SK-N-SH (cell line): ENCODE measurements around the gene OVAAL. TPM values are rescaled to one million over a fixed set of nuclear protein-coding genes. Genes with fewer than 3 reads are reported as not detected.

ENCODE experiments used
- CTCF ChIA-PET: fragments of 300-600, 350-600 bp; formaldehyde crosslinking; extraction: SDS; loops from one replicate; lab custom pipeline; 2021; lab: Yijun Ruan, JAX
- POLR2A ChIA-PET: fragments of 350-600 bp; sonication (Branson Sonifier 250); formaldehyde crosslinking; extraction: SDS; loops from one replicate; lab custom pipeline; 2020; ENCODE audit warnings: antibody characterized with exemption, inconsistent platforms; lab: Yijun Ruan, JAX
- DNase-seq: peaks from one replicate; pipeline ENCODE4 v3.0.0; 2012
- H2AFZ ChIP-seq: fragments of 200-600 bp; sonication (generic); 2 replicates; pipeline ENCODE4 v1.8.1; 2016; ENCODE audit warnings: antibody characterized with exemption, mild to moderate bottlenecking, low read depth
- H3F3A ChIP-seq: fragments of 200-600 bp; sonication (generic); replicated peaks from 2 replicates; pipeline ENCODE3; 2016; ENCODE audit warnings: antibody characterized with exemption, mild to moderate bottlenecking; ENCODE audit not compliant: insufficient read depth
- H3K27ac ChIP-seq, 2 experiments: fragments of 200-500 bp in 1 of 2; fragments of 200-600 bp in 1 of 2; sonication (Bioruptor generic) in 1 of 2; sonication (generic), shearing (Covaris generic) in 1 of 2; 2 replicates each; pipeline versions ENCODE4 v1.5.1 to v1.6.1; 2014 to 2016; ENCODE audit warnings: low read depth in 2 of 2, inconsistent platforms in 1 of 2, low read length in 1 of 2, mild to moderate bottlenecking in 1 of 2, mixed read lengths in 1 of 2
- H3K27me3 ChIP-seq: fragments of 200-600 bp; sonication (generic), shearing (Covaris generic); 2 replicates; pipeline ENCODE4 v1.6.1; 2016; ENCODE audit warnings: mixed run types; ENCODE audit not compliant: insufficient read depth
- H3K36me3 ChIP-seq, 2 experiments: fragments of 200-500 bp in 1 of 2; fragments of 200-600 bp in 1 of 2; sonication (Bioruptor generic) in 1 of 2; sonication (generic) in 1 of 2; replicated peaks in 1 of 2; 2 replicates each; pipeline versions ENCODE3 to v1.5.1; 2014 to 2016; ENCODE audit warnings: low read length in 1 of 2, mild to moderate bottlenecking in 1 of 2; ENCODE audit not compliant: insufficient read depth in 2 of 2, control insufficient read depth in 1 of 2
- H3K4me1 ChIP-seq, 2 experiments: fragments of 200-500 bp in 1 of 2; fragments of 200-600 bp in 1 of 2; sonication (Bioruptor generic) in 1 of 2; sonication (generic), shearing (Covaris generic) in 1 of 2; 2 replicates each; pipeline versions ENCODE4 v1.5.1 to v1.6.1; 2014 to 2016; ENCODE audit warnings: low read depth in 1 of 2, low read length in 1 of 2, mixed run types in 1 of 2; ENCODE audit not compliant: insufficient read depth in 2 of 2, control insufficient read depth in 1 of 2
- H3K4me2 ChIP-seq: fragments of 200-600 bp; sonication (generic), shearing (Covaris generic); 2 replicates; pipeline ENCODE4 v1.6.1; 2017; ENCODE audit warnings: mixed run types
- H3K4me3 ChIP-seq, 2 experiments: fragments of 200-500 bp in 1 of 2; fragments of 200-600 bp in 1 of 2; sonication (Bioruptor generic) in 1 of 2; sonication (generic), shearing (Covaris generic) in 1 of 2; 2 replicates each; pipeline versions ENCODE4 v1.5.1 to v1.8.1; 2014 to 2016; ENCODE audit warnings: low read depth in 2 of 2, inconsistent platforms in 1 of 2, low read length in 1 of 2, mild to moderate bottlenecking in 1 of 2, mixed read lengths in 1 of 2, moderate library complexity in 1 of 2
- H3K79me2 ChIP-seq: fragments of 200-600 bp; sonication (generic); 2 replicates; pipeline ENCODE4 v1.8.1; 2017; ENCODE audit warnings: mild to moderate bottlenecking; ENCODE audit not compliant: insufficient read depth
- H3K9ac ChIP-seq: fragments of 200-600 bp; sonication (generic); 2 replicates; pipeline ENCODE4 v1.6.1; 2017; ENCODE audit warnings: mixed run types
- H3K9me2 ChIP-seq: fragments of 200-600 bp; sonication (generic); 2 replicates; pipeline ENCODE4 v1.6.1; 2017; ENCODE audit warnings: mixed run types
- H3K9me3 ChIP-seq: fragments of 200-600 bp; sonication (generic); 2 replicates; pipeline ENCODE4 v1.6.1; 2017; ENCODE audit warnings: mixed run types, mild to moderate bottlenecking, moderate library complexity
- H4K20me1 ChIP-seq: fragments of 200-600 bp; sonication (generic); 2 replicates; pipeline ENCODE4 v1.6.1; 2017; ENCODE audit warnings: mild to moderate bottlenecking, mixed run types; ENCODE audit not compliant: insufficient read depth
- CHD2 ChIP-seq: fragments of 150-350 bp; IDR thresholded peaks from 2 replicates; pipeline ENCODE4 v1.6.1; 2018; ENCODE audit warnings: low read length; ENCODE audit not compliant: partially characterized antibody
- EP300 ChIP-seq, 2 experiments: IDR thresholded peaks; 2 replicates each; pipeline versions ENCODE4 v1.4.0 to v1.6.1; 2012; ENCODE audit warnings: borderline replicate concordance in 1 of 2, low read depth in 1 of 2, low read length in 1 of 2
- FOXJ3 ChIP-seq: sonication (generic); formaldehyde crosslinking; IDR thresholded peaks from 2 replicates; pipeline ENCODE4 v1.5.1; 2020; ENCODE audit warnings: mild to moderate bottlenecking, missing genetic modification reagents
- JUND ChIP-seq: IDR thresholded peaks from 2 replicates; pipeline ENCODE4 v1.4.0; 2012
- MEF2A ChIP-seq: IDR thresholded peaks from 2 replicates; pipeline ENCODE4 v1.4.0; 2012; ENCODE audit warnings: low read depth, borderline replicate concordance
- NRF1 ChIP-seq: IDR thresholded peaks from 2 replicates; pipeline ENCODE4 v1.6.1; 2012; ENCODE audit warnings: low read depth, mild to moderate bottlenecking, low read length
- POLR2AphosphoS5 ChIP-seq: IDR thresholded peaks from 2 replicates; pipeline ENCODE4 v1.6.1; 2012; ENCODE audit warnings: low read depth, low read length
- RXRA ChIP-seq: IDR thresholded peaks from 2 replicates; pipeline ENCODE4 v1.4.0; 2012; ENCODE audit warnings: low read depth, mild to moderate bottlenecking, borderline replicate concordance
- SIN3A ChIP-seq: IDR thresholded peaks from 2 replicates; pipeline ENCODE4 v1.6.1; 2012; ENCODE audit warnings: low read depth, mild to moderate bottlenecking, low read length, moderate library complexity, borderline replicate concordance
- SMC3 ChIP-seq: IDR thresholded peaks from 2 replicates; pipeline ENCODE4 v1.6.1; 2012; ENCODE audit warnings: low read depth, low read length, improper control_type of control experiment
- TAF1 ChIP-seq: IDR thresholded peaks from 2 replicates; pipeline ENCODE4 v1.6.1; 2012; ENCODE audit warnings: low read depth, mild to moderate bottlenecking, low read length, moderate library complexity, borderline replicate concordance
- USF2 ChIP-seq: fragments of 150-350 bp; IDR thresholded peaks from 2 replicates; pipeline ENCODE4 v1.6.1; 2017; ENCODE audit warnings: antibody characterized with exemption, low read length, low read depth, borderline replicate concordance
- YY1 ChIP-seq: IDR thresholded peaks from 2 replicates; pipeline ENCODE4 v1.4.0; 2012; ENCODE audit warnings: low read depth, mild to moderate bottlenecking
- WGBS: methylation state at CpG from one replicate; pipeline ENCODE4 v1.1.6; 2017; ENCODE audit warnings: low lambda C conversion rate; 5-methylcytosine and 5-hydroxymethylcytosine counted together
- polyA plus RNA-seq, 3 experiments: library from polyadenylated mRNA; depleted of rRNA; stranded (reverse); fragments of >200 nt; gene quantifications; 2 replicates each; pipeline ENCODE4 v1.2.3, GENCODE V29; 2012
- TF ChIP-seq, protein P1 (sequence below): IDR thresholded peaks from 2 replicates; pipeline ENCODE4 v1.4.0; 2012; ENCODE audit warnings: low read depth, borderline replicate concordance
- TF ChIP-seq, protein P2 (sequence below): fragments of 150-350 bp; IDR thresholded peaks from 2 replicates; pipeline ENCODE4 v1.6.1; 2016; ENCODE audit warnings: mild to moderate bottlenecking, low read depth, low read length
- TF ChIP-seq, protein P3 (sequence below): fragments of 200-600 bp; sonication (generic); IDR thresholded peaks from 2 replicates; pipeline ENCODE4 v1.6.1; 2017; ENCODE audit warnings: antibody characterized with exemption, mild to moderate bottlenecking, moderate library complexity

Gene OVAAL
- polyA plus RNA-seq, 1 of the 3 experiments (the other 2 are of a cell fraction), result not detected

DNA sequence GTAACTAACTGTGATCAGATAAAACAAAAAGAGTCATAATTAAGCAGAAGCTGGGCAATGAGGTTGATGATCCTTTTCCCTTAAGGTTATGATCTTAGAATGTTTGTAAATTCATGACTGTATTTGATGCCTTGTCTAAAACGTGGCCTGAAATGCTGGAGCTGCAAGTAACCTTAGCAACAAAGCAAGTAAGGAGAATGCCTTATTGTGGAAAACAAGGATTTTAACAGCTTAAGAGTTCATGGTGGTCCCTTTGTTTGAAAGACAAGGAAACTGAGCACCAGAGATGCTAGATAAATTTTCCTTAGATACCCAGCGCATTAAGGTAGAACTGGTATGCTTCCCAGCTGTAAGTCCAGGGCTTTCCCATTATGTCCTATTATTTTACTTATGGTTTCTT is 47.4 kb downstream of the OVAAL start:
- no peaks in the 10 kb centered on the region for H4K20me1 ChIP-seq
- no peaks in the 10 kb centered on the region for H3K36me3 ChIP-seq
- H3K4me3 ChIP-seq, result no peak overlapping the region
- H3K9me2 ChIP-seq, result no peaks in the 10 kb centered on the region
- no peak overlapping the region for H2AFZ ChIP-seq
- peaks cover 0 to 5% of the 10 kb centered on the region in 2 experiments; a peak in 1 of 4 replicates for H3K4me1 ChIP-seq
- H3K27me3 ChIP-seq, result no peaks in the 10 kb centered on the region
- no peaks in the 10 kb centered on the region for H3K79me2 ChIP-seq
- no peak overlapping the region for H3K27ac ChIP-seq
- TF ChIP-seq, protein P1, sequence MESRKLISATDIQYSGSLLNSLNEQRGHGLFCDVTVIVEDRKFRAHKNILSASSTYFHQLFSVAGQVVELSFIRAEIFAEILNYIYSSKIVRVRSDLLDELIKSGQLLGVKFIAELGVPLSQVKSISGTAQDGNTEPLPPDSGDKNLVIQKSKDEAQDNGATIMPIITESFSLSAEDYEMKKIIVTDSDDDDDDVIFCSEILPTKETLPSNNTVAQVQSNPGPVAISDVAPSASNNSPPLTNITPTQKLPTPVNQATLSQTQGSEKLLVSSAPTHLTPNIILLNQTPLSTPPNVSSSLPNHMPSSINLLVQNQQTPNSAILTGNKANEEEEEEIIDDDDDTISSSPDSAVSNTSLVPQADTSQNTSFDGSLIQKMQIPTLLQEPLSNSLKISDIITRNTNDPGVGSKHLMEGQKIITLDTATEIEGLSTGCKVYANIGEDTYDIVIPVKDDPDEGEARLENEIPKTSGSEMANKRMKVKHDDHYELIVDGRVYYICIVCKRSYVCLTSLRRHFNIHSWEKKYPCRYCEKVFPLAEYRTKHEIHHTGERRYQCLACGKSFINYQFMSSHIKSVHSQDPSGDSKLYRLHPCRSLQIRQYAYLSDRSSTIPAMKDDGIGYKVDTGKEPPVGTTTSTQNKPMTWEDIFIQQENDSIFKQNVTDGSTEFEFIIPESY, result no peak
- TF ChIP-seq MEF2A, result no peak
- CTCF ChIA-PET, result interaction anchor here (0.9 to 1.0 kb wide), 3 partner anchors 10 to 537 kb away, joined by 3 read pairs; no protein-coding TSS in a partner anchor
- POLR2A ChIA-PET, result no interaction called here
- DNase-seq, result no peak
- no peaks in the 10 kb centered on the region for H3F3A ChIP-seq
- no peak overlapping the region for H3K4me2 ChIP-seq
- H3K9me3 ChIP-seq, result no peaks in the 10 kb centered on the region
- H3K9ac ChIP-seq, result no peak overlapping the region
- WGBS, result 50% methylated on average over 2 of the region's 2 CpGs

DNA sequence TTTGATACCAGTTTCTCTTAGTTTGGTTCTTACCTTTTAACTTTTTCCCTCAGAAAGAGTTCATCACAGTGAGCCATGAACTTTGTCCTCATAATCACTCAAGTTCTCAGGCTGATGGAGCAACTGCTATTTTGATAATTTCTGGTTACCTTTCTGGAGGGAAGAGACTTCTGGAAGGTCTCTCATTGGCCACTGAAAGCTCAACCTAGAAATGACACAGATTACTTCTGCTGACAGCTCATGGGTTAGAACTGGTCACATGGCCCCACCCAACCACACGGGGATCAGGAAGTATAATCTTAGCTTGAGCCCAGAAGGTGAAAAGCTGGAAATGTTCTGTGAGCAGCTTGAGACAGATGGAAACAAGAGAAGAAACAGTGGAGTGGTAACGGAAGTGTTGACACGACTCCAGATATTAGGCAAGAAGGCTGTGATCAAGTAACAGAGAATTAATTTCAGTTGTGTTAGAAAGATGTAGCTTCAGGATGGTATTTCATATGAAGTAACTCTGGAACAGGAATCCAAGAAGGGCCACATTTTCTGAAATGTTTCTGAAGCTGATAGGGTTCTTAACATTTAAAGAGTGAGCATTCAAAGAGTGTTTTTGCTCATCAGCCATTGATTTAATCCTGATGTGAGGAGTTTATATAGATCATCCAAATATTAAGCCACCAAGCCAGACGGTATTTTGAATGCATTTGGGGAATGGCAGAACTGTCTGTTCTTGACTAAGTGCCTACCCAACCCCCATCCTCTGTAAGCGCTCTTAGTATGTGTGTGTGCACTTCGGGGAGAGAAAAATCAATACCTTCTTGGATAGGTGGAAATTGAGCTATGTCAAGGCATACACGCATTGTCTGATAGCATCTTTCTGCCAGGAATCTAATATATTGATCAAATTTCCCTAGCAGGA is 51.1 kb downstream of the OVAAL start:
- CTCF ChIA-PET, result interaction anchor here (0.9 to 2.1 kb wide), 4 partner anchors 8 to 71 kb away, joined by 3 to 4 read pairs (median 3); no protein-coding TSS in a partner anchor
- H2AFZ ChIP-seq, result no peak overlapping the region
- H3K4me2 ChIP-seq, result no peak overlapping the region
- H3K9ac ChIP-seq, result no peak overlapping the region
- no peaks in the 10 kb centered on the region for H3K79me2 ChIP-seq
- POLR2A ChIA-PET, result interaction anchor here (0.6 kb wide), 1 partner anchor 121 kb away, joined by 3 read pairs; no protein-coding TSS in a partner anchor
- no peaks in the 10 kb centered on the region for H3K9me3 ChIP-seq
- 78% methylated on average over 7 of the region's 7 CpGs for WGBS
- H3K27me3 ChIP-seq, result no peaks in the 10 kb centered on the region
- H3K4me3 ChIP-seq, result no peak overlapping the region
- H4K20me1 ChIP-seq, result no peaks in the 10 kb centered on the region
- H3K27ac ChIP-seq, result no peak overlapping the region
- no peaks in the 10 kb centered on the region for H3K9me2 ChIP-seq
- no peaks in the 10 kb centered on the region; a peak in 1 of 4 replicates for H3K4me1 ChIP-seq
- H3K36me3 ChIP-seq, result no peaks in the 10 kb centered on the region
- DNase-seq, result no peak
- no peaks in the 10 kb centered on the region for H3F3A ChIP-seq
- TF ChIP-seq SMC3 (no peak), POLR2AphosphoS5 (no peak), NRF1 (no peak), YY1 (no peak), JUND (no peak), FOXJ3 (CRISPR knock-in tag) (no peak), CHD2 (no peak), USF2 (no peak), SIN3A (no peak), TAF1 (no peak), RXRA (no peak), EP300 (IDR thresholded peaks at IDR 0.05; ENCODE audit: borderline replicate concordance in 1 of 2, low read depth in 1 of 2, low read length in 1 of 2) (no peak)
- TF ChIP-seq, protein P2, sequence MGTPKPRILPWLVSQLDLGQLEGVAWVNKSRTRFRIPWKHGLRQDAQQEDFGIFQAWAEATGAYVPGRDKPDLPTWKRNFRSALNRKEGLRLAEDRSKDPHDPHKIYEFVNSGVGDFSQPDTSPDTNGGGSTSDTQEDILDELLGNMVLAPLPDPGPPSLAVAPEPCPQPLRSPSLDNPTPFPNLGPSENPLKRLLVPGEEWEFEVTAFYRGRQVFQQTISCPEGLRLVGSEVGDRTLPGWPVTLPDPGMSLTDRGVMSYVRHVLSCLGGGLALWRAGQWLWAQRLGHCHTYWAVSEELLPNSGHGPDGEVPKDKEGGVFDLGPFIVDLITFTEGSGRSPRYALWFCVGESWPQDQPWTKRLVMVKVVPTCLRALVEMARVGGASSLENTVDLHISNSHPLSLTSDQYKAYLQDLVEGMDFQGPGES, result no peak
- TF ChIP-seq, protein P3, sequence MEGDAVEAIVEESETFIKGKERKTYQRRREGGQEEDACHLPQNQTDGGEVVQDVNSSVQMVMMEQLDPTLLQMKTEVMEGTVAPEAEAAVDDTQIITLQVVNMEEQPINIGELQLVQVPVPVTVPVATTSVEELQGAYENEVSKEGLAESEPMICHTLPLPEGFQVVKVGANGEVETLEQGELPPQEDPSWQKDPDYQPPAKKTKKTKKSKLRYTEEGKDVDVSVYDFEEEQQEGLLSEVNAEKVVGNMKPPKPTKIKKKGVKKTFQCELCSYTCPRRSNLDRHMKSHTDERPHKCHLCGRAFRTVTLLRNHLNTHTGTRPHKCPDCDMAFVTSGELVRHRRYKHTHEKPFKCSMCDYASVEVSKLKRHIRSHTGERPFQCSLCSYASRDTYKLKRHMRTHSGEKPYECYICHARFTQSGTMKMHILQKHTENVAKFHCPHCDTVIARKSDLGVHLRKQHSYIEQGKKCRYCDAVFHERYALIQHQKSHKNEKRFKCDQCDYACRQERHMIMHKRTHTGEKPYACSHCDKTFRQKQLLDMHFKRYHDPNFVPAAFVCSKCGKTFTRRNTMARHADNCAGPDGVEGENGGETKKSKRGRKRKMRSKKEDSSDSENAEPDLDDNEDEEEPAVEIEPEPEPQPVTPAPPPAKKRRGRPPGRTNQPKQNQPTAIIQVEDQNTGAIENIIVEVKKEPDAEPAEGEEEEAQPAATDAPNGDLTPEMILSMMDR, result no peak
